Measurements from ENCODE around the gene SMYD3. TPM values are rescaled to one million over a fixed set of nuclear protein-coding genes. Genes with fewer than 3 reads are reported as not detected.

Gene SMYD3
- total and polyA plus RNA-seq, 9 of the 15 experiments (the other 6 are each of a cell fraction or from before 2014, with no cell fraction given) = 128 to 440 (median 197) TPM

GRCh38 chr1:246425139-246425794 lies 81.8 kb downstream of the SMYD3 start (continued):
- TF ChIP-seq NFIC (IDR thresholded peaks at IDR 0.05) (peak; percentile 48; the same call in 1 of the 2 replicates), GATAD2A (IDR thresholded peaks at IDR 0.05) (0 out of 2 replicates have a peak, but pooled peaks have one; percentile 18), SMAD4 (CRISPR knock-in tag; conservative IDR thresholded peaks at IDR 0.05) (peak; percentile 66; the same call in 1 of the 2 replicates), LCOR (CRISPR knock-in tag; IDR thresholded peaks at IDR 0.05) (peak; percentile 91), KLF13 (tag; IDR thresholded peaks at IDR 0.05; ENCODE audit: borderline replicate concordance, low read depth) (no peak), ZBTB2 (IDR thresholded peaks at IDR 0.05) (peak; percentile 43; the same call in 1 of the 2 replicates), SMARCE1 (IDR thresholded peaks at IDR 0.05) (peak; percentile 95), ZBTB17 (CRISPR knock-in tag; IDR thresholded peaks at IDR 0.05) (0 out of 2 replicates have a peak, but pooled peaks have one; percentile 49), TBL1XR1 (IDR thresholded peaks at IDR 0.05; ENCODE audit: low read length in 2 of 2) (peak in 1 of 2 experiments; percentile 47; a peak in 1 of 4 replicates), ZNF23 (CRISPR knock-in tag; IDR thresholded peaks at IDR 0.05) (0 out of 2 replicates have a peak, but pooled peaks have one; percentile 33), NCOR1 (IDR thresholded peaks at IDR 0.05) (peak; percentile 81), TEAD1 (CRISPR knock-in tag; IDR thresholded peaks at IDR 0.05) (peak; percentile 34 to 68; a peak in 2 of 4 replicates), NFE2 (IDR thresholded peaks at IDR 0.05; ENCODE audit: low read depth) (peak; percentile 22; the same call in 1 of the 2 replicates), SP1 (CRISPR knock-in tag; IDR thresholded peaks at IDR 0.05) (0 out of 2 replicates have a peak, but pooled peaks have one; percentile 26), MAZ (CRISPR knock-in tag; conservative IDR thresholded peaks at IDR 0.05 in 1 of 2, IDR thresholded peaks at IDR 0.05 in 1 of 2) (peak; percentile 69 to 74), MBD2 (IDR thresholded peaks at IDR 0.05; ENCODE audit: borderline replicate concordance, low read depth) (peak; percentile 54; the same call in 1 of the 2 replicates)
- TF ChIP-seq, protein P1, sequence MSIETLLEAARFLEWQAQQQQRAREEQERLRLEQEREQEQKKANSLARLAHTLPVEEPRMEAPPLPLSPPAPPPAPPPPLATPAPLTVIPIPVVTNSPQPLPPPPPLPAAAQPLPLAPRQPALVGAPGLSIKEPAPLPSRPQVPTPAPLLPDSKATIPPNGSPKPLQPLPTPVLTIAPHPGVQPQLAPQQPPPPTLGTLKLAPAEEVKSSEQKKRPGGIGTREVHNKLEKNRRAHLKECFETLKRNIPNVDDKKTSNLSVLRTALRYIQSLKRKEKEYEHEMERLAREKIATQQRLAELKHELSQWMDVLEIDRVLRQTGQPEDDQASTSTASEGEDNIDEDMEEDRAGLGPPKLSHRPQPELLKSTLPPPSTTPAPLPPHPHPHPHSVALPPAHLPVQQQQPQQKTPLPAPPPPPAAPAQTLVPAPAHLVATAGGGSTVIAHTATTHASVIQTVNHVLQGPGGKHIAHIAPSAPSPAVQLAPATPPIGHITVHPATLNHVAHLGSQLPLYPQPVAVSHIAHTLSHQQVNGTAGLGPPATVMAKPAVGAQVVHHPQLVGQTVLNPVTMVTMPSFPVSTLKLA (conservative IDR thresholded peaks at IDR 0.05) = peak in 1 of 2 experiments; percentile 28; a peak in 1 of 4 replicates
- TF ChIP-seq, protein P2, sequence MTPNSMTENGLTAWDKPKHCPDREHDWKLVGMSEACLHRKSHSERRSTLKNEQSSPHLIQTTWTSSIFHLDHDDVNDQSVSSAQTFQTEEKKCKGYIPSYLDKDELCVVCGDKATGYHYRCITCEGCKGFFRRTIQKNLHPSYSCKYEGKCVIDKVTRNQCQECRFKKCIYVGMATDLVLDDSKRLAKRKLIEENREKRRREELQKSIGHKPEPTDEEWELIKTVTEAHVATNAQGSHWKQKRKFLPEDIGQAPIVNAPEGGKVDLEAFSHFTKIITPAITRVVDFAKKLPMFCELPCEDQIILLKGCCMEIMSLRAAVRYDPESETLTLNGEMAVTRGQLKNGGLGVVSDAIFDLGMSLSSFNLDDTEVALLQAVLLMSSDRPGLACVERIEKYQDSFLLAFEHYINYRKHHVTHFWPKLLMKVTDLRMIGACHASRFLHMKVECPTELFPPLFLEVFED (CRISPR knock-in tag; conservative IDR thresholded peaks at IDR 0.05) = 0 out of 2 replicates have a peak, but pooled peaks have one; percentile 24
- TF ChIP-seq, protein P3, sequence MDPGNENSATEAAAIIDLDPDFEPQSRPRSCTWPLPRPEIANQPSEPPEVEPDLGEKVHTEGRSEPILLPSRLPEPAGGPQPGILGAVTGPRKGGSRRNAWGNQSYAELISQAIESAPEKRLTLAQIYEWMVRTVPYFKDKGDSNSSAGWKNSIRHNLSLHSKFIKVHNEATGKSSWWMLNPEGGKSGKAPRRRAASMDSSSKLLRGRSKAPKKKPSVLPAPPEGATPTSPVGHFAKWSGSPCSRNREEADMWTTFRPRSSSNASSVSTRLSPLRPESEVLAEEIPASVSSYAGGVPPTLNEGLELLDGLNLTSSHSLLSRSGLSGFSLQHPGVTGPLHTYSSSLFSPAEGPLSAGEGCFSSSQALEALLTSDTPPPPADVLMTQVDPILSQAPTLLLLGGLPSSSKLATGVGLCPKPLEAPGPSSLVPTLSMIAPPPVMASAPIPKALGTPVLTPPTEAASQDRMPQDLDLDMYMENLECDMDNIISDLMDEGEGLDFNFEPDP (CRISPR knock-in tag; IDR thresholded peaks at IDR 0.05) = no peak
- TF ChIP-seq, protein P4, sequence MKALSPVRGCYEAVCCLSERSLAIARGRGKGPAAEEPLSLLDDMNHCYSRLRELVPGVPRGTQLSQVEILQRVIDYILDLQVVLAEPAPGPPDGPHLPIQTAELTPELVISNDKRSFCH (CRISPR knock-in tag; IDR thresholded peaks at IDR 0.05) = no peak
- TF ChIP-seq, protein P4 (tag; IDR thresholded peaks at IDR 0.05) = peak; percentile 80

All from K562 (cell line).